HG02884 (cell line): ENCODE results near the gene RFTN1.
A peak's percentile ranks its signal among the peaks of the same experiment; 100 is the strongest.

Source experiments
- ATAC-seq: cut with Tn5 transposase; IDR thresholded peaks from one replicate; pipeline ENCODE4 v1.9.1; 2021; ENCODE audit warnings: mild to moderate bottlenecking, moderate library complexity; ENCODE audit not compliant: unreplicated experiment

Gene RFTN1

DNA sequence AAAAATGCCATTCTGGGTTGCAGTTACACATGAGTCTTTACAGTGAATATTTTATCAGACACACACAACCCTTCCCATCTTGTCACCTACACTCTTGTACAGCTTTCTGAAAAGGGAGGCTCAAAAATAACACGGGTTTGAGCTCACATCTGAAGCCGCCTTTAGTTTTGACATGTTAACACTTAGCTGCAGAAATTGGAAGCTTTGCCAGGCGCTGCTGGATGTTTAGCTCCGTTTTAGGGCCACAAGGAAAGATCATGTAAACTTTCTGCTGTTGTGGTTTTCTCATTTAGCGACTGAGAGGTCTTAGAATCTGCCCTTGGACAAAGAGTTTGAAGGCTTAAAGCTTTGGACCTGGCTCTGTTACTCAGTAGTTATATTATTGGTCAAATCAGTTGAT, 128.3 kb downstream of the RFTN1 start:
- ATAC-seq: no peak

- no peak for ATAC-seq
Measured at GRCh38 chr3:16383864-16384263, 129.6 kb downstream of the RFTN1 start.

- ATAC-seq: peak; percentile 59
Measured at GRCh38 chr3:16382845-16383244, 130.7 kb downstream of the RFTN1 start.

GRCh38 chr3:16381426-16381825, 132.1 kb downstream of the RFTN1 start:
- ATAC-seq: no peak

- ATAC-seq: no peak
Measured at GRCh38 chr3:16380421-16380820, 133.1 kb downstream of the RFTN1 start.

- ATAC-seq: no peak
Measured at GRCh38 chr3:16379838-16380237, 133.7 kb downstream of the RFTN1 start.

DNA sequence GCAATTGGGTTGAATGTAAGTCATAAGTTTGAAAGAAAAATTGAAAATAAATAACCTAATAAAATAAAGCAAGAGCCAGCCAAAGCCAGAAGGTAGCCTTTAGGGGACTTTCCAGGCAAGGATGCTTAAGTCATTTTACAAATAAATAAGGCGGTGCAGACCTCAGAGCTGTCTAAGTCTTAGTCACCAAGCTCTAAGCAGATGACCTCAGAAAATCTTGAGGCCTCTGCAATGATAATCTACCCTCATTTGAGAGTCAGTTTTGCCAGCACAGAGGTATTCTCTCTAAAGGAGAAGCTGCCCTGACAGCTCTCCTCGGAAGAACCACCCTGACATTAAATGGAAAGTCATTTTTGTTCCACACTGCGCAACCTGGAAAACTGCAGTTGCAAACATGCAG, 134.6 kb downstream of the RFTN1 start:
- peak; percentile 55 for ATAC-seq

DNA sequence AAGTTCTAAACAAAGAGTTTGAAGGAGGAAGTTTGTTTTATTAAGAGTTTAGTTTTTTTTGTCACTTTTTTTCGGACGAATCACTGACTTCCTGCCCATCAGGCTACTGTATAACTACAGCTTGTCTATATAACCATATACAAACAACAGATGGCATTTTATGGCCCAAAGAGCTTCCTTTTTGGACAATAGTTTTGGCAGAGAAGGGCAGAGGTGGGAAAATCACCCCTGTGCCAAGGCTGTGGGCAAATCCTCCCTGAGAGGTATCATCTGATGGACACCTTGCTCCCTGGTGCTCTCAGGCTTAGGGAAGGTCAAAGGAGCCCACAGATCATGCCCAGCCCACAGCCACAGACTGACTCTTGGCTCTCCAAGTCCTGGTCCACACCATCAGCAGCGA, 135.1 kb downstream of the RFTN1 start:
- ATAC-seq: peak; percentile 8

- ATAC-seq: no peak
Measured at GRCh38 chr3:16377847-16378302, 135.6 kb downstream of the RFTN1 start.

GRCh38 chr3:16377196-16377595, 136.3 kb downstream of the RFTN1 start:
- ATAC-seq: no peak

DNA sequence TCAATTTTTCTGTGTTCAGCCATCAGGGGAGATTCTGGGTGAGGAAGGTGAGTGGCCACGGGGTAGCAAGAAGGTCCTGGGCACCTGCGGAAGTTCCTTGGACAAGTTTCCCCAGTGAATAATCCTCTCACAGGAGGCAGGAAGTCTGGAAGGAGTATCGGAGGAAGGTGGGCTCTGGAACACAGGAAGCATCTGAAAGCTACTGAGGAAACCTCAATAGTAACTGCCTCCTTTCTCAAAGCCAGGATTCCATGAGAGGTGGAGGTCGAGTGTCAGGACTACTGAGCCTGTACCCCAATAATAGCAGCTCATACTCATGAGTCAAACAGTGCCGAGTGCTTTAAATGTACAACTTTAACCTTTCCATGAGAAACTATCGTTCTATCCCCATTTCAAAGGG, 137.6 kb downstream of the RFTN1 start:
- no peak for ATAC-seq

DNA sequence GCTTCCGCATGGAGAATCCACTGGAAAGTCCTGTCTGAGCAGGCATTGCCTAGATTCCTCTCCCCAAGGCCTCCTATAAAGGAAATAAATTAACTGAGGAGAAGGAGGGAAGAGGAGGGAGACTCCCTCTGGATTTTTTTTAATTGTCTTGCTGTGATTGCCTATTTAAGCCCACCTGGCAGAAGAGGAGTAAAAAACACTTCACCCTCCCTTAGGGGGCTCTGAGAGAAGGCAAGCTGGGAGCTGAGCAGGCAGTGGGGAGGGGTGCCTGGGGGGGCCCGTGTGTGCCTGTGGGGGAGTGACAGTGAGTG, 138.6 kb downstream of the RFTN1 start:
- ATAC-seq: no peak

- ATAC-seq: peak; percentile 33
Measured at GRCh38 chr3:16374047-16374934, 139.2 kb downstream of the RFTN1 start.

GRCh38 chr3:16373341-16373946, 140.1 kb downstream of the RFTN1 start:
- no peak for ATAC-seq

DNA sequence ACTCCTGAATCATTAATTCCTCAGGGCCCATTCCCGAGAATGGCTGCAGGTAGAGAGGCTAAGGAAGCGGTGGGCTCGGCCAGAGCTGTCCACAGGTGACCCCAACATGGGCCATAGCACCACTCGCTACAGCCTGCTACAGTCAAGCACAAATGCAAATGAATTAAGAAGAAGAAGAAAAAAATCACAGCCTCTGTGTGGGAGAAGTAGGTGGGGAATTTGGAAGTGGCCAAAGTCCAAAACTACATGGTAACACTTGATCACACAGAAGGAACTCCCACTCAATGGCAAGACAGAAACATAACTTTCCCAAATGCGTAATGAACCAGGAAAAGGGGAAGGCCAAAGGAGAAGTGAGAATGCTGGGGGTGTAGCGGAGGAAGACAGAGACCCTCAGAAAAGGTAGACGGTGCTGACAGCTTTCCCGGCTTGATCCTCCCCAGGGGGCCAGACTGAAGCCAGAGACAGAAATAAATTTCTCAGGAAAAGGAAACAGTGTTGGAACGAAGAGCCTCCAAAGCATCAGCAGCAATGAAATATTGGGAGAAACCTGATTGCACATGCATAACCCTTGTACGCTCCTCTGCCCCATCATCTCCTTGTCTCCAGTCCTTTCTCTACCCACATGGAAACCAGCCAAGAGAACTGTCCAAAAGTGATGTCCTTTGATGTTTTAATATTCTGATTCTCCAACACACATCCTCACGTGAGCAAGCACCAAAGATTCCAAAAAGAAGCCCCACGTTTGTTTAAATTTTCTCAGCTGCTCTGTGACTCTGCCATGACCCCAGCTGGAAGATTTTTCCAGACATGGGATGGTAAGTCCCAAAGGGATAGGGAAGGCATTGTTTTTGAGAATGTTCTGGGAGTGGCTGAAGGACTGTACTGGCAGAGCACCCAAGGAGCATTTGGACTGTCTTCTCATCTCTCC, 140.9 kb downstream of the RFTN1 start:
- ATAC-seq: no peak

DNA sequence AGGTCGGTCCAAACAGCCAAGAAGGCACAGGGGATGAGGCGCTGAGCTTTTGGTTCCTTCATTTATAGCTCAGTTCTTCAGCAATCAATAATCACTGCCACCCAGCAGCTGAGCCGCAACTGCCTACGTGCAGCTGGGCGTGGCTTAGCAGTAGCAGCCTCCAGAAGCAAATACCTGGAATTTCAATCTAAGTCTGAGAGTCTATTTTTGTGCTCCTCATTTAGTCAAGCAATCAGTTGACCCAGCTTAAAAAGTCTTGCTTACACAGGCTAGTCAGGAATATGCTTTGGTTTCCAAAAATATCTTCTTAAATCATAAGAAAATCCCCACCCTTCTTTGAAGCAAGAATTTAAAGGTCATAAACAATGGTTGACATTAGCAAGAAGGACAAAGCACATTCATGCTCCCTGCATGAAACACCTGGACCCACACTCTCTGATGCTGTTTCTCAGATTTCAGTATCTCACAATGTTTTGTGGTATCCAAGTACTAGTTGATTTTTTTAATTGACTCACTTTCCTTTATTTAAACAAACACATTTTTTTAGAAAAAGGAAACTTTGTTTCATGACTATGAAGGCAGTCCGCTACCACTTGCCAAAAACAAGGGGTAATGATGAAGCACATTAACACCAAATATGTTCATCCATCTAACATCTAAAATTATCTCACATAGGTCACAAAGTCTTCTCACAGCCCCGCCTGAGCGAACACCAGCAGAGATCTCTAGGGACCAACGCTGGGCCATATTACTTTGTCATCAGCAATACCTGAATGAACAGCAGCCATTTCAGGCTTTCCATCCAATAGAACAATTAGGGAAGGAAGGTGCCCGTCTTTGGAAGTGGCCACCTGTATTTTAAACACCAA, 142.4 kb downstream of the RFTN1 start:
- no peak for ATAC-seq

- no peak for ATAC-seq
Measured at GRCh38 chr3:16370503-16370871, 143.0 kb downstream of the RFTN1 start.

DNA sequence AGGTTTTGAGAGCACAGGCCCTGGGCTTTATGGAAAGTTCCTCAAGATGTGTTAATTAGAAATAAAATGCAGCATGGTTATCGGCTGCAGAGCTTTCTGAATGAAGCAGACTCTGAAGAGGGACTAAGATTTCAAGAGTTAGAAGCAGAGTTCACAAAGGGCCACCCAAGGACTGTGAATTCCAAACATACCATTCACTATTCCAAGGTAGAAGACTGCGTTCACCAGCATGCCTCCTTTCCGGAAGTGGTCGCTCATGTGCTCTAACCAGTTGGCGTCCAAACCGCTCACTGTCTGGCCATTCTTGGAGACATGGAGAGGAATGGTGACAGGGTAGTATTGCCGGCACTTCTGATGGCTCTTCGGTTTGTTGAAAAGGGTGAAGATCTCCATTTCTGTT, 143.6 kb downstream of the RFTN1 start:
- ATAC-seq: no peak

DNA sequence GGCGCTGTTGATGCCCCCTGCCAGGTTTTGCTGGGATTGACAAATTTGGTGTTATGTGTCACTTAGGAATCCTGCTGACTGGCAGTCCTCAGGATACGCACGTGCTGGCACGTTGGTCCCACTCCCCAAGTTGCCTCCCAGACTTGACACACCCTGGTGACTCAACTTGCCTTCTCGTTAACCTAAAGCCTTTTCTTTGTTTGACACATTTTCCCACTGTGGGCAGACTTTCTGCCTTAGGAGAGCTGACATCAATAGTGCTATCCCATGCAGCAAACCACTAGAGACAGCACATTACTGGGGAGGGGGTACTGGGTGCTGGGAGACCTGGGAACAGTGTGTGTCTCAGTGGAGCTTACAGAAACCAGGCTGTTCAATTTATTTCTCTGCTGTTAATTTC, 144.2 kb downstream of the RFTN1 start:
- no peak for ATAC-seq

DNA sequence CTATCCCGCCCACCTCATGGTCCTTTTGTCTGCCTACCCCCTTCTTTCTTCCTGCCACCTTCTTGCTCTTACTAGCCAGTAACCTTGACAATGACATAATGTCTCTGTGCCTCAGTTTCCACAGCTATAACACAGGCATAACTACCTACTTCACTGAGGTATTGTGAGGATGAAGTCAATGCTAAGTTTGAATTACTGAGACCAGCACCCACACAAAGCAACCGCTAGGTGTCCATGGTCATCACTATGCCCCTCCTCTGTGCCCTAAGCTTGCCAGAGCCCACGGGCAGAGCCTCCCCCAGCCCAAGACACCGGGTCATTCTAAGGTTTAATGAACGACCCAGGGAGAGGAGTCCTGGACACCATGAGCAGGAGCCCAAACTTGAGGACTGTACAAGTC, 146.9 kb downstream of the RFTN1 start:
- no peak for ATAC-seq
